HG02981 (cell line): Measurements from ENCODE around the gene CSF2RB.
"Not testable (repeated sequence)": the region's sequence is repeated elsewhere in the genome, so short reads cannot be mapped to it uniquely, and the experiment has no call there.

Experiments
- ATAC-seq: cut with Tn5 transposase; IDR thresholded peaks from one replicate; pipeline ENCODE4 v1.9.1; 2021; ENCODE audit warnings: mild to moderate bottlenecking, moderate library complexity; ENCODE audit not compliant: unreplicated experiment

The CSF2RB gene

GRCh38 chr22:36961626-36962025 lies 48.2 kb downstream of the CSF2RB start:
- no peak for ATAC-seq

- no peak for ATAC-seq
These were observed 49.9 kb downstream of the CSF2RB start for GRCh38 chr22:36963302-36963701.

- no peak for ATAC-seq
These were observed 50.7 kb downstream of the CSF2RB start for GRCh38 chr22:36964106-36964505.

GRCh38 chr22:36965696-36966095 lies 52.3 kb downstream of the CSF2RB start:
- no peak for ATAC-seq

- no peak for ATAC-seq
These were observed 53.6 kb downstream of the CSF2RB start for GRCh38 chr22:36966851-36967540.

GRCh38 chr22:36968249-36968964 lies 55.0 kb downstream of the CSF2RB start:
- no peak for ATAC-seq

GRCh38 chr22:36971341-36972125 lies 58.1 kb downstream of the CSF2RB start:
- no peak for ATAC-seq

- no peak for ATAC-seq
These were observed 63.2 kb downstream of the CSF2RB start for GRCh38 chr22:36976606-36977005.

GRCh38 chr22:36977401-36977861 lies 64.0 kb downstream of the CSF2RB start:
- no peak for ATAC-seq

- peak; percentile 65 for ATAC-seq
These were observed 64.7 kb downstream of the CSF2RB start for GRCh38 chr22:36977947-36978660.

- ATAC-seq: no peak
These were observed 65.8 kb downstream of the CSF2RB start for GRCh38 chr22:36979016-36979910.

GRCh38 chr22:36981247-36981775 lies 67.9 kb downstream of the CSF2RB start:
- ATAC-seq: no peak

- ATAC-seq: no peak
These were observed 68.7 kb downstream of the CSF2RB start for GRCh38 chr22:36982136-36982535.

GRCh38 chr22:36985211-36985889 lies 71.9 kb downstream of the CSF2RB start:
- no peak for ATAC-seq

- no peak for ATAC-seq
These were observed 72.9 kb downstream of the CSF2RB start for GRCh38 chr22:36986242-36986821.

GRCh38 chr22:36988075-36988832 lies 74.8 kb downstream of the CSF2RB start:
- ATAC-seq: no peak

- ATAC-seq: not testable (repeated sequence)
These were observed 75.6 kb downstream of the CSF2RB start for GRCh38 chr22:36989012-36989411.
